OCI-LY3 (cell line): Measurements from ENCODE around the gene SELPLG.

Experiments
- CTCF ChIP-seq: fragments of 200-600, 300-600 bp; sonication (generic); IDR thresholded peaks from 2 replicates; pipeline ENCODE4 v1.5.1; 2014; ENCODE audit warnings: antibody characterized with exemption, low read length, low read depth
- EZH2phosphoT487 ChIP-seq: fragments of 200-600 bp; shearing (Covaris generic); IDR thresholded peaks from 2 replicates; pipeline ENCODE4 v1.6.1; 2018; ENCODE audit warnings: antibody characterized with exemption, mixed run types, low read depth

GRCh38 chr12:108600702-108601007, 33.0 kb downstream of the SELPLG start:
- TF ChIP-seq CTCF, result no peak
- TF ChIP-seq EZH2phosphoT487, result no peak
